WERI-Rb-1 (cell line): ENCODE results near the gene CDC42BPB.

Experiments
- DNase-seq: peaks from one replicate; pipeline ENCODE4 v3.0.0-alpha.2; 2020
- H3K27ac ChIP-seq: fragments of 250-450 bp; sonication (Bioruptor Pico); 2 replicates; pipeline ENCODE4 v1.5.1; 2020; ENCODE audit warnings: mild to moderate bottlenecking, moderate library complexity
- H3K27me3 ChIP-seq: fragments of 250-450 bp; sonication (Bioruptor Pico); 2 replicates; pipeline ENCODE4 v1.5.1; 2021; ENCODE audit warnings: mild to moderate bottlenecking, low read depth, moderate library complexity; ENCODE audit not compliant: insufficient read depth, severe bottlenecking
- H3K36me3 ChIP-seq: fragments of 250-450 bp; sonication (Bioruptor Pico); 2 replicates; pipeline ENCODE4 v1.5.1; 2020; ENCODE audit warnings: mild to moderate bottlenecking, moderate library complexity
- H3K4me3 ChIP-seq: 2 replicates; pipeline ENCODE4 v1.5.1; 2011; ENCODE audit warnings: low read depth, mild to moderate bottlenecking, control low read depth, low read length
- H3K9me3 ChIP-seq: fragments of 250-450 bp; sonication (Bioruptor Pico); 2 replicates; pipeline ENCODE4 v1.5.1; 2021; ENCODE audit warnings: mild to moderate bottlenecking, moderate library complexity; ENCODE audit not compliant: severe bottlenecking
- TF ChIP-seq, protein P1 (sequence below): IDR thresholded peaks from 2 replicates; pipeline ENCODE4 v1.5.1; 2011; ENCODE audit warnings: low read depth, mild to moderate bottlenecking, control low read depth, inconsistent platforms, low read length

CDC42BPB gene

DNA sequence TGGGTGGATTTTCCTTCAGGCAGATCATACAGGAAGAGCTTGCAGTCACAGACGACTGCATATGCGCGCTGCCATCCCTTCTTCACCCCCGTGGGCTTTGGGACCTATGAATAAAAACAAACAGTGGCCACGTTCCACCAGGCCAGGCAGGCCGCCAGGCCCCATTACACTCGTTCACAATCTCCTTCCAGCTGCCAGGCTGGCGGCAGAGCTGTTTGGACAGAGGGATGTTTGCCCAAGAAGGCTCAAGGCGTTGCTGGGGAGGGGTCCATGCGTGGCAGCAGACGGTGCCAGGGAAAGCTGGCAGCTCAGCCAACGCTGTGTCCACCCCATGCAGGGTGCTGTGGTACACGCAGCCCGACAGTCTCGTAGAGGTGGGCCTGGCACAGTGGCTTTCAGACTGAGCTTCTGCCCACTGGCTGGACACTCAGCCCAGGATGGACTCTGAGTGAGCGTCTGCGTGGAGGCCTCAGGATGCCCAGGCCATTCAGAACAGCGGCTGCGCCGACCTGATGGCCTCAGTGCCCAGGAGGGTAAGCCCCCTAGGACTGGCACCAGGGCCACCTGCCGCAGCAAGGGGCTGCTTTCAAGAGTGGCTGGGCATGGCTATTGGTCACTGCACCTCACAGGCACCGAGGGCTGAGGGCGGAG, 107.4 kb downstream of the CDC42BPB start:
- Histone ChIP-seq H3K27me3 (no peaks in the 10 kb centered on the region), H3K4me3 (no peak overlapping the region), H3K36me3 (peaks cover 80% of the 10 kb centered on the region), H3K27ac (no peak overlapping the region), H3K9me3 (no peaks in the 10 kb centered on the region)
- TF ChIP-seq, protein P1, sequence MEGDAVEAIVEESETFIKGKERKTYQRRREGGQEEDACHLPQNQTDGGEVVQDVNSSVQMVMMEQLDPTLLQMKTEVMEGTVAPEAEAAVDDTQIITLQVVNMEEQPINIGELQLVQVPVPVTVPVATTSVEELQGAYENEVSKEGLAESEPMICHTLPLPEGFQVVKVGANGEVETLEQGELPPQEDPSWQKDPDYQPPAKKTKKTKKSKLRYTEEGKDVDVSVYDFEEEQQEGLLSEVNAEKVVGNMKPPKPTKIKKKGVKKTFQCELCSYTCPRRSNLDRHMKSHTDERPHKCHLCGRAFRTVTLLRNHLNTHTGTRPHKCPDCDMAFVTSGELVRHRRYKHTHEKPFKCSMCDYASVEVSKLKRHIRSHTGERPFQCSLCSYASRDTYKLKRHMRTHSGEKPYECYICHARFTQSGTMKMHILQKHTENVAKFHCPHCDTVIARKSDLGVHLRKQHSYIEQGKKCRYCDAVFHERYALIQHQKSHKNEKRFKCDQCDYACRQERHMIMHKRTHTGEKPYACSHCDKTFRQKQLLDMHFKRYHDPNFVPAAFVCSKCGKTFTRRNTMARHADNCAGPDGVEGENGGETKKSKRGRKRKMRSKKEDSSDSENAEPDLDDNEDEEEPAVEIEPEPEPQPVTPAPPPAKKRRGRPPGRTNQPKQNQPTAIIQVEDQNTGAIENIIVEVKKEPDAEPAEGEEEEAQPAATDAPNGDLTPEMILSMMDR: no peak
- no peak for DNase-seq

DNA sequence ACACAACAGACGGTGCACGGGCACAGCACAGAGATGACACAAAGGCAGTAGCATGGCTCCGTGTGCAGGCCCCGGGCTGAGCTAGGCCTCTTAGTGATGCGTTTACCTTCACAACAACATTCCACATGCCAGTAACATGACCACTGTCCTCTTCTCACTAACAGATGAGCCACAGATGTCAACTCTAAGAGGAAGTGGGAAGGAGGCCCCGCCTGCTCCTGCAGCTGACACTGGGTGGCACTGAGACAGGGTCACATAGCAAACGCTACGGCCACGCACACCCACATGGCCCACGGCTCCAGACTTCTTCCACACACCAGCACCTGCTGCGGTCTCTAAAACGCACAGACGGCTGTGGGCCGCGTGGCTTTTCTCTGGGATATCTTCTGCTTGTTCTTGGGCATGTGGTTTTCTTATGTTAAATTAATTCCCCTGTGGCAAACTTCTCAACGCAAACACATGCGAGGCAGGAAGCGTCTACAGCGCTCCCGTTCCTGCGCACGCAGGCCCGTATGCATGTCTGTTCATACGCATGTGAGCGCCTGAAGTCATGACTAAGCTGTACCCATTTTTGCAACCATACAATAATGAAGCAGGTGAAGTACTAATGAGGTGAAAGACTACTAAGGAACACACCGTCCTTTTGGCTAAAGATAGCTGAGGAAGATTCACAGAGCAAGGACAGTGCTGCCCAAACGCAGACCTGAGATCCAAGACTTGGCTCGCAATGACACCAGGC, 108.1 kb downstream of the CDC42BPB start:
- DNase-seq: no peak
- Histone ChIP-seq H3K27ac (no peak overlapping the region), H3K4me3 (no peak overlapping the region), H3K36me3 (peaks cover 82% of the 10 kb centered on the region), H3K27me3 (no peaks in the 10 kb centered on the region), H3K9me3 (no peaks in the 10 kb centered on the region)
- TF ChIP-seq, protein P1: no peak

DNA sequence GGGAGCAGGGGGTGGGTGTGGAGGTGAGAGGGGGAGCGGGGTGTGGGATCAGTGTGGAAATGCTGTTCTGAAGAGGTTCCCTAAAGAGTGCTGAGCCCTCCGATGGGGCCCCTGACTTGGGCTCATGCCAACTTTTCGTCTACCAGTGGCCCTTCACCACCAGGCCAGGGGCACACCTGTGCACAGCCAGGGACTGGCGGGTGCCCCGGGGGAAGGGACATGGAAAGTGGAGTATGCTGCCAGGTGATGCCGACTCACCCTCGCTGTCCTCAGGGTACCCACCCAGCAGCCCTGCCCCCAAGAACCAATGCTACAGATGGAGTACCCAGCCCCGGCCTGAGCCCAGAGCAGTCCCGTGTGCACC, 108.7 kb downstream of the CDC42BPB start:
- Histone ChIP-seq H3K27ac (no peak overlapping the region), H3K9me3 (no peaks in the 10 kb centered on the region)

DNA sequence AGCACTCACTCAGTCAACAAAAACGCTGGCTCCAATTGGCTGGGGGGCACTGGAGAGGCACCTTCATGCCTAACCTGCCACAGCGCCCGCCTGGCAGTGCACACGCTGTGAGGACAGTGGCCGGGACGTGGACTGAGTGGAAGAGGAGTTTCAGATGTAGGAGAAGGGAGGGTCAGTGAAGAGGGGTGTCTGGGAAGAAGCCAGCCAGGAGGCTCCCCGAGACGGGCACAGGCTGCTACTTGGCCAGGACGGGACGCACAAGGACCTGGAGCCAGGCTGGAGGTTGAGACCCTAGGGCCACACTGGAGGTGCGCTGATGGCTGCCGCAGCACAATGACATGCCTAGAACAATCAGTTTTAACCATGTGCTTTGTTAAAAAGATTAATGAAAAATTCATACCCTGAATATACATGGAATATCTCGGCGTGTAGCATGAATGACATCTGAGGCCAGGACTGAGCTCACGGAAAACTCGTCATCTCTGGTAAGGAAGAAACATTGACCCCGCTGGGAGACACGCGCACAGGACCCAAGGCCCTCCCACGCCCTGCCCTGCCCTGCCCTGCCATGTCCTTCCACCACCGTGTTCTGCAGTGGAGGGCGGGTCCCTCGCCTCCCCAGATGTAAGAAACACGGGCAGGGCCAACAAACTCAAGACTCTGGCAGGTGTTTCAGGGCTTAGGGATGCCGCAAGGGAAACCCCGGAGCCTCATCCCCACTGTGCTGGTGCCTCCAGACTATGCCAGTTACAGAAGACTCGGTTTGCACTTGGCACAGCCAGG, 109.8 kb downstream of the CDC42BPB start:
- H3K36me3 ChIP-seq: peaks cover 79% of the 10 kb centered on the region
- no peak overlapping the region for H3K4me3 ChIP-seq
- DNase-seq: no peak
- H3K27ac ChIP-seq: no peak overlapping the region
- H3K27me3 ChIP-seq: no peaks in the 10 kb centered on the region
- no peaks in the 10 kb centered on the region for H3K9me3 ChIP-seq
- TF ChIP-seq, protein P1: no peak

More for the DNA sequence above, 108.7 kb downstream of the CDC42BPB start:
- peaks cover 82% of the 10 kb centered on the region for H3K36me3 ChIP-seq
- H3K4me3 ChIP-seq: no peak overlapping the region
- TF ChIP-seq, protein P1: no peak
- no peak for DNase-seq
- H3K27me3 ChIP-seq: no peaks in the 10 kb centered on the region

DNA sequence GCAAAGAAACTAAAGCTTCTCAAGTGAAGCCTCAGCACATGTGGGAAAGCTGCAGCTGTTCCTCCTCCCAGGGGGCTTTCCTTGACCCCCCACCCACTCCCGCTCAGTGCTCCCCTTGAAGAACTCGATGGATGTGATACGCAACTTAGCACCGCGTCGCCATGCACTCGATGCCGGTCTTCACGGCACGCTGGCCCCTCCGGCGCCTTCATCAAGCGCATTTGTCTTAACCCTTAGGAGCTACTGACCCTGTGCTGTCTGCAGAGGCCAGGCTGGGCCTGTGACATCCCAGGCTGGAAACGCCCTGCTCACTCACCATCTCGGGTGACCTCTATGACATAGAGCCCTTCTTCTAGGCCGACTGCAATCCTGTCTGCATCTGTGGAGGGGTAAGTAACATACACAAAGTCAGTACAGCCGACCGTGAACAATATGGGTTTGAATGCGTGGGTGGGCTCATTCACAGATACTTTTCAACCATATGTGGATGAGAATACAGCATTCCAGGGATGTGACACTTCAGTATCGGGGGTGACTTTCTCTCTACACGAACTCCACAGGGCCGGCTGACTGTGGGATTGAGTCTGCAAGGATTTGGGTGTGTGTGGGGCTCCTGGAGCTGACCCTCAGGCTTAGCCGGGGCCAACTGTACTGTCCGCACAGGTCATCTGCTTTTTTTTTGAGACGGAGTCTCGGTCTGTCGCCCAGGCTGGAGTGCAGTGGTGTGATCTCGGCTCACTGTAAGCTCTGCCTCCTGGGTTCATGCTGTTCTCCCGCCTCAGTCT, 111.8 kb downstream of the CDC42BPB start:
- Histone ChIP-seq H3K27me3 (no peaks in the 10 kb centered on the region), H3K36me3 (peaks cover 77% of the 10 kb centered on the region), H3K4me3 (no peak overlapping the region), H3K27ac (no peak overlapping the region), H3K9me3 (no peaks in the 10 kb centered on the region)
- TF ChIP-seq, protein P1: no peak
- DNase-seq: no peak
